A549 (cell line): Measurements from ENCODE around the gene ASCL5.

ENCODE experiments used
- CTCF ChIP-seq: fragments of >200 bp; sonication (Bioruptor Twin); formaldehyde crosslinking; IDR thresholded peaks from 3 replicates; pipeline ENCODE4 v1.5.1; 2016
- JUN ChIP-seq, 2 experiments: fragments of >200 bp; sonication (Bioruptor Twin); formaldehyde crosslinking; IDR thresholded peaks; 2 replicates in 1 of 2; 3 replicates in 1 of 2; pipeline ENCODE4 v1.6.1; 2016 to 2017
- JUNB ChIP-seq: fragments of >200 bp; sonication (Bioruptor Twin); formaldehyde crosslinking; IDR thresholded peaks from 2 replicates; pipeline ENCODE4 v1.6.1; 2016
- POLR2A ChIP-seq: IDR thresholded peaks from 2 replicates; pipeline ENCODE4 v1.6.1; 2012; ENCODE audit warnings: mild to moderate bottlenecking, low read length
- RCOR1 ChIP-seq: fragments of 150-350 bp; IDR thresholded peaks from 2 replicates; pipeline ENCODE4 v1.6.1; 2014; ENCODE audit warnings: antibody characterized with exemption, low read length, low read depth
- RNF2 ChIP-seq: fragments of 200-600 bp; sonication (generic); IDR thresholded peaks from 2 replicates; pipeline ENCODE4 v1.6.1; 2016; ENCODE audit warnings: low read depth, mild to moderate bottlenecking, antibody characterized with exemption, moderate library complexity, borderline replicate concordance

- no peak for TF ChIP-seq CTCF
- no peak for TF ChIP-seq RCOR1
- no peak for TF ChIP-seq JUN (IDR thresholded peaks at IDR 0.05)
- no peak for TF ChIP-seq POLR2A
- no peak for TF ChIP-seq JUNB
- TF ChIP-seq RNF2, result no peak
Measured at GRCh38 chr1:201089596-201089995, 37.4 kb downstream of the ASCL5 start.
